Activated CD4-positive, alpha-beta T cell treated with anti-CD3 and anti-CD28 coated beads for 1 hour (primary cell): ENCODE data around the gene LY6G6F.
A peak's percentile ranks its signal among the peaks of the same experiment; 100 is the strongest.

Source experiments
- DNase-seq: peaks from one replicate; pipeline ENCODE4 v3.0.0-alpha.2; 2020

LY6G6F gene

GRCh38 chr6:31676904-31677303 is 29.8 kb upstream of the LY6G6F start:
- DNase-seq = no peak

GRCh38 chr6:31677955-31678354 is 28.7 kb upstream of the LY6G6F start:
- DNase-seq = no peak

- DNase-seq = peak; percentile 43
Measured at GRCh38 chr6:31680226-31681134, 26.2 kb upstream of the LY6G6F start, which contains the start of gene LY6G5C. LY6G5C (minus strand) TSS chr6:31681067; CDS start chr6:31680373, 694 bp downstream.

GRCh38 chr6:31681135-31681671 is 25.5 kb upstream of the LY6G6F start:
- no peak for DNase-seq

- no peak for DNase-seq
Measured at GRCh38 chr6:31683591-31683990, 23.1 kb upstream of the LY6G6F start.

- no peak for DNase-seq
Measured at GRCh38 chr6:31686483-31686882, 20.2 kb upstream of the LY6G6F start.

GRCh38 chr6:31687321-31687720 is 19.3 kb upstream of the LY6G6F start:
- DNase-seq = no peak

GRCh38 chr6:31687860-31688693 is 18.6 kb upstream of the LY6G6F start:
- no peak for DNase-seq

GRCh38 chr6:31689249-31690110 is 17.2 kb upstream of the LY6G6F start:
- no peak for DNase-seq

GRCh38 chr6:31690231-31691077 is 16.2 kb upstream of the LY6G6F start:
- DNase-seq = no peak

GRCh38 chr6:31691078-31691463 is 15.6 kb upstream of the LY6G6F start:
- no peak for DNase-seq

GRCh38 chr6:31691564-31692108 is 15.0 kb upstream of the LY6G6F start:
- no peak for DNase-seq

GRCh38 chr6:31692353-31692752 is 14.3 kb upstream of the LY6G6F start:
- DNase-seq = no peak

GRCh38 chr6:31692886-31693285 is 13.8 kb upstream of the LY6G6F start:
- no peak for DNase-seq

- DNase-seq = no peak
Measured at GRCh38 chr6:31693535-31693934, 13.1 kb upstream of the LY6G6F start.

- DNase-seq = no peak
Measured at GRCh38 chr6:31697555-31697954, 9.1 kb upstream of the LY6G6F start.

- DNase-seq = no peak
Measured at GRCh38 chr6:31700740-31701401, 5.8 kb upstream of the LY6G6F start.

GRCh38 chr6:31701666-31702404 is 4.8 kb upstream of the LY6G6F start:
- no peak for DNase-seq

GRCh38 chr6:31702405-31702818 is 4.3 kb upstream of the LY6G6F start:
- no peak for DNase-seq
